CD4-positive, CD25-positive, alpha-beta regulatory T cell (primary cell): ENCODE data around the gene IL24. TPM values are rescaled to one million over a fixed set of nuclear protein-coding genes. Genes with fewer than 3 reads are reported as not detected.

ENCODE experiments used
- ATAC-seq, 2 donors: fragments of 150-1000 bp; cut with Tn5 transposase; one replicate each; pipeline ENCODE4 v1.10.0; 2021; ENCODE audit warnings: low read depth in 2 of 2, moderate number of reproducible peaks in 2 of 2, moderate library complexity in 1 of 2
- DNase-seq, 3 donors: peaks; one replicate each; pipeline versions ENCODE4 v3.0.0 to v3.0.0-alpha.2; 2012 to 2022; ENCODE audit warnings: mixed read lengths in 1 of 3
- H3K27ac ChIP-seq: one replicate; pipeline ENCODE4 v1.7.0; 2013; ENCODE audit warnings: mild to moderate bottlenecking, low read length; ENCODE audit not compliant: insufficient read depth, poor library complexity, severe bottlenecking
- H3K27me3 ChIP-seq: one replicate; pipeline ENCODE4 v1.7.0; 2013; ENCODE audit warnings: low read length; ENCODE audit not compliant: control insufficient read depth, insufficient read depth
- H3K36me3 ChIP-seq: one replicate; pipeline ENCODE4 v1.7.0; 2013; ENCODE audit warnings: mild to moderate bottlenecking, low read length, moderate library complexity; ENCODE audit not compliant: control insufficient read depth, insufficient read depth
- H3K4me1 ChIP-seq: 2 replicates; pipeline ENCODE4 v1.7.0; 2013; ENCODE audit warnings: mild to moderate bottlenecking, low read length; ENCODE audit not compliant: insufficient read depth, control insufficient read depth, poor library complexity, severe bottlenecking
- H3K4me3 ChIP-seq: one replicate; pipeline ENCODE4 v1.7.0; 2013; ENCODE audit warnings: low read depth, mild to moderate bottlenecking, low read length, moderate library complexity
- H3K9me3 ChIP-seq, 2 experiments: 1 replicate in 1 of 2; 2 replicates in 1 of 2; pipeline ENCODE4 v1.7.0; 2013; ENCODE audit warnings: low read length in 2 of 2, mild to moderate bottlenecking in 1 of 2, moderate library complexity in 1 of 2; ENCODE audit not compliant: control insufficient read depth in 2 of 2
- H3K27ac Mint-ChIP-seq, 3 donors: one replicate each; pipeline ENCODE4 v1.8.0; 2020 to 2022; ENCODE audit warnings: mild to moderate bottlenecking in 3 of 3, mixed read lengths in 3 of 3, moderate library complexity in 2 of 3
- H3K27me3 Mint-ChIP-seq: one replicate; pipeline ENCODE4 v1.8.0; 2022; ENCODE audit warnings: mild to moderate bottlenecking, mixed read lengths
- H3K36me3 Mint-ChIP-seq: one replicate; pipeline ENCODE4 v1.8.0; 2020; ENCODE audit warnings: mixed read lengths
- H3K4me1 Mint-ChIP-seq, 4 donors: one replicate each; pipeline ENCODE4 v1.8.0; 2020 to 2022; ENCODE audit warnings: mixed read lengths in 4 of 4, mild to moderate bottlenecking in 1 of 4
- H3K4me3 Mint-ChIP-seq, 4 donors: one replicate each; pipeline ENCODE4 v1.8.0; 2020 to 2022; ENCODE audit warnings: mild to moderate bottlenecking in 4 of 4, mixed read lengths in 4 of 4, moderate library complexity in 3 of 4
- H3K9me3 Mint-ChIP-seq, 7 donors: one replicate each; pipeline ENCODE4 v1.8.0; 2020 to 2022; ENCODE audit warnings: mixed read lengths in 7 of 7, mild to moderate bottlenecking in 3 of 7, moderate library complexity in 2 of 7
- polyA plus RNA-seq, 4 donors: library from polyadenylated mRNA; unstranded; fragments of 300-500 nt; fragmentation: Illumina TruSeq; gene quantifications; one replicate each; pipeline ENCODE4 v1.2.3, GENCODE V29; 2021
- total RNA-seq: library from RNA; stranded (reverse); gene quantifications from one replicate; pipeline ENCODE4 v1.2.3, GENCODE V29; 2022

The IL24 gene
- total and polyA plus RNA-seq, 5 donors from 2014 or later, result 25.0 to 36.3 (median 29.6) TPM; not detected in 1

DNA sequence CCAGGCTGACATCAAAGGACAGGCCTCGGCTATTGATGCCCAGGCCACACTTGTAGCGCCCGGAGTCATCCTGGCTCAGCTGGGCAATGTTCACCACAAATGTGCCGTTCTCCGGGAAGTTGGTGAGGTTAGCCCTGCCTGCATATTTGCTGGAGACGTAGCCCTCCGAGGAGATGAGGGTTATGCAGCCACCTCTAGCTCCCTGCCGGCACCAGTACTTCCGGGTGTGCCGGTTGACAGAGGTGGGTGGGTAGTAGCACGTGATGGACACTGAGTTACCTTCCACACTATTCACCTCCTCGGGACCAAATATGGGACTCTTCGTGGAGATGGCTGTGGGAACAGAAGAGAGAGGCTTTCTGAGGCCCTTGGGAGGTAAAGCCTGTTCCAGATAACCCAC lies 41.9 kb downstream of the IL24 start:
- no peaks in the 10 kb centered on the region for H3K9me3 Mint-ChIP-seq
- H3K27me3 Mint-ChIP-seq, result peaks cover 7% of the 10 kb centered on the region
- no peak overlapping the region for H3K27ac Mint-ChIP-seq
- no peak for DNase-seq
- no peak for ATAC-seq
- H3K27me3 ChIP-seq, result peaks cover 2% of the 10 kb centered on the region
- H3K4me1 Mint-ChIP-seq, result no peaks in the 10 kb centered on the region
- H3K4me3 Mint-ChIP-seq, result no peak overlapping the region
- no peaks in the 10 kb centered on the region for H3K36me3 ChIP-seq
- no peaks in the 10 kb centered on the region for H3K9me3 ChIP-seq
- H3K36me3 Mint-ChIP-seq, result no peaks in the 10 kb centered on the region
- H3K4me1 ChIP-seq, result no peaks in the 10 kb centered on the region
- H3K27ac ChIP-seq, result no peak overlapping the region
- H3K4me3 ChIP-seq, result no peak overlapping the region

GRCh38 chr1:206939841-206940587 lies 42.8 kb downstream of the IL24 start:
- H3K27me3 ChIP-seq, result peaks cover 2% of the 10 kb centered on the region
- no peaks in the 10 kb centered on the region for H3K9me3 Mint-ChIP-seq
- no peak overlapping the region for H3K4me3 ChIP-seq
- H3K9me3 ChIP-seq, result no peaks in the 10 kb centered on the region
- ATAC-seq (no peak), DNase-seq (no peak)
- no peak overlapping the region for H3K27ac ChIP-seq
- H3K27ac Mint-ChIP-seq, result no peak overlapping the region
- H3K36me3 Mint-ChIP-seq, result no peaks in the 10 kb centered on the region
- H3K27me3 Mint-ChIP-seq, result peaks cover 16% of the 10 kb centered on the region
- peaks cover 0 to 1% (median 0%) of the 10 kb centered on the region in 4 donors for H3K4me1 Mint-ChIP-seq
- no peaks in the 10 kb centered on the region for H3K36me3 ChIP-seq
- H3K4me1 ChIP-seq, result no peaks in the 10 kb centered on the region
- H3K4me3 Mint-ChIP-seq, result no peak overlapping the region

DNA sequence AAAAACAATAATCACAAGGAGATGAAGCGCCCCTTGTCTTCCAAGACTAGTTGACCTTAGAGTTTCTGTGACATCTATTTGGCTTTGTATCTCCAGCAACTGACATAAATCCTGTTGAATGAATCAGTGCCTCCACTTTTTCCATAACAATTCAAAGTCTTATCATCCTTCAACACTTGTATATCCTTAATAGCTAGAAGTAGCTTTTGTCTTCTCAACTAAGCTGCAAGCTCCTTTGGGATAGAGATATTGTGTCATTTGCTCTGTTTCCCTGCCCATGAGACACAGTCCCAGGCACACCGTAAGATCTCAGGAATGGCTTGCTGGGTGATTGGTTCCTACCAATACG lies 43.3 kb downstream of the IL24 start:
- H3K9me3 Mint-ChIP-seq, result no peaks in the 10 kb centered on the region
- no peak overlapping the region for H3K4me3 Mint-ChIP-seq
- H3K27ac ChIP-seq, result no peak overlapping the region
- no peaks in the 10 kb centered on the region for H3K36me3 Mint-ChIP-seq
- peaks cover 2% of the 10 kb centered on the region for H3K27me3 ChIP-seq
- H3K9me3 ChIP-seq, result no peaks in the 10 kb centered on the region
- ATAC-seq (no peak), DNase-seq (no peak)
- peaks cover 19% of the 10 kb centered on the region for H3K27me3 Mint-ChIP-seq
- no peaks in the 10 kb centered on the region for H3K4me1 ChIP-seq
- peaks cover 0 to 2% (median 0%) of the 10 kb centered on the region in 4 donors for H3K4me1 Mint-ChIP-seq
- no peak overlapping the region for H3K4me3 ChIP-seq
- H3K36me3 ChIP-seq, result no peaks in the 10 kb centered on the region
- H3K27ac Mint-ChIP-seq, result no peak overlapping the region

DNA sequence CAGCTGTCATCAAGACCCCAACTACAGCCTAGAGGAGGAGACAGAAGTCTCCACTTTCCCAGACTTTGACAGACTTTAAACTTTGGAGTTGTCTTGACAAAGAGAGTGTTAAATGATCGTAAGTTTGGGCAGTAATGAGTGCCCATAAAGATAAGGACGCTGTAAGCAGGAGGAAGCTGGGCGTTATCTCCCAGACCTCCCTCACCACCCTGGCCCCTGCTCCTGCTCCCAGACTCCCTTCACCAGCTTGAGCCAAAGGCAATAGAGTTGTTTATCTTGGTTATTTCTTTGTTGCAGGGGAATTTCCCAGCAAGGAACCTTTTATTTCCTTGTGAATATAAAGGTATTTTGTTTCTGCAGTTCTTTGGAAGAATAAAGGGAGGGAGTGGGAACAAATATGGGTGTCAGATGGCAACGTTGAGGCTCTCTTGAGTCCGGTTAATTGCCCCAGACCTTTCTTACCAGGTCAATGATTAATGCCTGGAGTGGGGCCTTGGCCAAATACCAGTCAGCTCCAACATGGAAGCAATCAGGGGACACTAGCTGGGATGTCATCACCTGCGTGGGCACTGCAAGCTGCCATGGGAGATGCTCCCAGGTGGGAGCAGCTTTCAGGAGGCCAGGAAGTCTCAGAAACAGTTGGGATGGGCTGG lies 44.6 kb downstream of the IL24 start:
- peaks cover 0 to 2% (median 0%) of the 10 kb centered on the region in 4 donors for H3K4me1 Mint-ChIP-seq
- ATAC-seq, result no peak
- no peaks in the 10 kb centered on the region for H3K36me3 Mint-ChIP-seq
- Histone ChIP-seq H3K27ac (no peak overlapping the region), H3K4me3 (no peak overlapping the region), H3K9me3 (no peaks in the 10 kb centered on the region), H3K4me1 (no peaks in the 10 kb centered on the region), H3K36me3 (no peaks in the 10 kb centered on the region), H3K27me3 (peaks cover 4% of the 10 kb centered on the region)
- no peak for DNase-seq
- H3K27ac Mint-ChIP-seq, result peak overlapping the region in 1 of 3 donors; percentile 36
- H3K27me3 Mint-ChIP-seq, result peaks cover 19% of the 10 kb centered on the region
- H3K9me3 Mint-ChIP-seq, result peaks cover 0 to 2% (median 0%) of the 10 kb centered on the region in 7 donors
- no peak overlapping the region for H3K4me3 Mint-ChIP-seq

DNA sequence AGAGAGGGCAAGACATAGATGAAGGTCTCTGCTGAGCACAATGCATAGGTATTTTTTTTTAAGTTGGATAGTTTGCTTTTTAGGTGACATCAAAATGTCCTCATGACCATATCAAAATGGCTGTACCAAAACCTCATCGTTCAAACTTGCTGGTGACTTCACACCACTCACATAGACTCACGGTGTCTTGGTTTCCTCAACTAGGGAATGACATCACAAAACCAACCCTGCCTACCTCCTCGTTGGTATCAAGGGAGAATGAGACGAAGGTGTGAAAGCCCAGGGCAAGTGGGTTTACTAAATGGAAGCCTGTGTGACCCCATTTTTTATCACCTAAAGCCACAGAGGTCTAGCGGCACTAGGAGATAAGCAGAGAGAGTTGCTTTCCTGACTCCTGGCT lies 47.5 kb downstream of the IL24 start:
- no peak for DNase-seq
- peaks cover 0 to 2% (median 0%) of the 10 kb centered on the region in 7 donors for H3K9me3 Mint-ChIP-seq
- Histone ChIP-seq H3K36me3 (no peaks in the 10 kb centered on the region), H3K4me1 (no peaks in the 10 kb centered on the region), H3K4me3 (no peak overlapping the region), H3K9me3 (no peaks in the 10 kb centered on the region), H3K27me3 (peaks cover 4% of the 10 kb centered on the region), H3K27ac (no peak overlapping the region)
- no peak overlapping the region for H3K27ac Mint-ChIP-seq
- peaks cover 19% of the 10 kb centered on the region for H3K27me3 Mint-ChIP-seq
- no peak for ATAC-seq
- H3K36me3 Mint-ChIP-seq, result no peaks in the 10 kb centered on the region
- no peak overlapping the region for H3K4me3 Mint-ChIP-seq
- peaks cover 0 to 2% (median 0%) of the 10 kb centered on the region in 4 donors for H3K4me1 Mint-ChIP-seq

GRCh38 chr1:206945779-206946178 lies 48.5 kb downstream of the IL24 start:
- H3K4me1 ChIP-seq, result no peaks in the 10 kb centered on the region
- Mint-ChIP-seq H3K4me3 (no peak overlapping the region), H3K27ac (no peak overlapping the region), H3K4me1 (peaks cover 0 to 2% (median 0%) of the 10 kb centered on the region in 4 donors), H3K36me3 (peaks cover 4% of the 10 kb centered on the region), H3K27me3 (peaks cover 19% of the 10 kb centered on the region), H3K9me3 (peaks cover 0 to 3% (median 0%) of the 10 kb centered on the region in 7 donors)
- H3K27me3 ChIP-seq, result peaks cover 4% of the 10 kb centered on the region
- H3K36me3 ChIP-seq, result no peaks in the 10 kb centered on the region
- no peak overlapping the region for H3K4me3 ChIP-seq
- ATAC-seq, result no peak
- no peak overlapping the region for H3K27ac ChIP-seq
- DNase-seq, result no peak
- no peaks in the 10 kb centered on the region for H3K9me3 ChIP-seq

DNA sequence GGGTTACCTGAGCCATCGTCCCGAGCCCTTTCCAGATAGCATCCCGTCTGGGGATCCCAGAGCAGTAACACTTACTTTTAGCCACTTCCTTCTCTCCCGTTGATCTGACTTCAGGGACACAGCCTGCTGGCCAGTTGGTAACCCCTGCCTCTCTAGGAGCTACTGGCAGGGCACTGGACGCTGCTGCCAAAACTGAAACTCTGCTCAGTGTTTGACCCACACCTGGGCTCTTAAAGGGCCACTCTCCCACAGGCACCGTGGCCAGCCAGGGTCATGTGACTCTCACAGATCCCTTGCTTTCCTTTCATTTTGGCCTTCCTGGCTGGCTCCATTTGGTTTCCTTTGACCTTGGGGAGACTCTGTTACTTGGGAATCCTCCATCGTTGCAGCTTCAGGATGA lies 49.0 kb downstream of the IL24 start, which contains the start of gene PIGR:
Gene PIGR (minus strand): TSS at position 206 of the 400 bp plus-strand sequence. CDS start 5,935 bp downstream, outside the sequence.
- peaks cover 19% of the 10 kb centered on the region for H3K27me3 Mint-ChIP-seq
- H3K4me1 ChIP-seq, result no peaks in the 10 kb centered on the region
- H3K4me3 Mint-ChIP-seq, result no peak within 1 kb of the TSS
- no peaks in the 10 kb centered on the region for H3K9me3 ChIP-seq
- peaks cover 4% of the 10 kb centered on the region for H3K36me3 Mint-ChIP-seq
- peaks cover 0 to 2% (median 0%) of the 10 kb centered on the region in 4 donors for H3K4me1 Mint-ChIP-seq
- H3K27me3 ChIP-seq, result peaks cover 4% of the 10 kb centered on the region
- no peaks in the 10 kb centered on the region for H3K36me3 ChIP-seq
- peaks cover 0 to 3% (median 0%) of the 10 kb centered on the region in 7 donors for H3K9me3 Mint-ChIP-seq
- DNase-seq (no peak), ATAC-seq (no peak)
- H3K27ac ChIP-seq, result no peak within 1 kb of the TSS
- no peak within 1 kb of the TSS for H3K27ac Mint-ChIP-seq
- no peak within 1 kb of the TSS for H3K4me3 ChIP-seq
